Cardiac muscle cell (in vitro differentiated cells and primary cell): Measurements from ENCODE around the gene KRTAP10-7. TPM values are rescaled to one million over a fixed set of nuclear protein-coding genes. Genes with fewer than 3 reads are reported as not detected.
"Not testable (repeated sequence)": the region's sequence is repeated elsewhere in the genome, so short reads cannot be mapped to it uniquely, and the experiment has no call there.

Source experiments
- DNase-seq, 2 donors: peaks; one replicate each; pipeline versions ENCODE4 v3.0.0 to v3.0.0-alpha.2; 2010 to 2017; ENCODE audit warnings: low read depth in 1 of 2, low spot score in 1 of 2
- H3K27ac ChIP-seq: fragments of 200-600 bp; sonication (generic); 2 replicates; pipeline ENCODE4 v1.5.1; 2016
- H3K27me3 ChIP-seq: fragments of 200-600 bp; sonication (generic); 2 replicates; pipeline ENCODE4 v1.6.0; 2016; ENCODE audit warnings: control low read depth
- H3K36me3 ChIP-seq: fragments of 200-600 bp; sonication (generic); 2 replicates; pipeline ENCODE4 v1.5.1; 2016; ENCODE audit warnings: control low read depth
- H3K4me1 ChIP-seq: fragments of 200-600 bp; sonication (generic); 2 replicates; pipeline ENCODE4 v1.8.1; 2017; ENCODE audit warnings: low read depth, mild to moderate bottlenecking, mixed run types
- H3K4me3 ChIP-seq: fragments of 200-600 bp; sonication (generic); 2 replicates; pipeline ENCODE4 v1.5.1; 2016; ENCODE audit warnings: mild to moderate bottlenecking
- H3K9me3 ChIP-seq: fragments of 200-600 bp; sonication (generic); 2 replicates; pipeline ENCODE4 v1.5.1; 2017; ENCODE audit warnings: low read depth, mild to moderate bottlenecking, control low read depth
- polyA plus RNA-seq: library from polyadenylated mRNA; unstranded; fragments of >200 nt; fragmentation: Nextera tagmentation; extraction: Ambion mirVana; gene quantifications from 2 replicates; pipeline ENCODE4 v1.2.1, GENCODE V29; 2016
- total RNA-seq: library from RNA; depleted of rRNA; stranded (reverse); fragments of >200 nt; gene quantifications from 2 replicates; pipeline ENCODE4 v1.2.3, GENCODE V29; 2016
- TF ChIP-seq, protein P1 (sequence below): IDR thresholded peaks from 2 replicates; pipeline ENCODE4 v1.5.1; 2012; ENCODE audit warnings: low read depth, mild to moderate bottlenecking, low read length

KRTAP10-7 gene
- total and polyA plus RNA-seq, 2 experiments from 2014 or later: not detected

DNA sequence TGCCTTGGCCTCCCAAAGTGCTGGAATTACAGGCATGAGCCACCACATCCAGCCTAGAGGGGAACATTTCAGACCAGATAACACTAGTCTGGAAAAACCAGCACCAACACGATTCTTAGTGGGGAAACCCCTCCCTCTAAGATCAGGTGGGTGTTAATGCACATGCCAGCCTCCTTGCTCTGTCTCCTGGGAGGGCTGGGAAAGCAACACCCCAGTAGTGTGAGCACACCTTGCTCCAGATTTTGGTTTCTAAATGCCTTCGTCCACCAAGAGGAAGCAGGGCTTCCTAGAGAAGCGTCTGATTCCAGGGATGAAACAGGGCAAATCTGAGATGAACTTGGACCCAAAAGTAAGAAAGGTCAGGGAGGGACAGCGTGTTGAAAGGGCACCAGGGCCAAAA lies 29.1 kb upstream of the KRTAP10-7 start:
- Histone ChIP-seq H3K4me1 (no peaks in the 10 kb centered on the region), H3K4me3 (no peak overlapping the region), H3K9me3 (no peaks in the 10 kb centered on the region), H3K27ac (no peak overlapping the region), H3K36me3 (no peaks in the 10 kb centered on the region), H3K27me3 (no peaks in the 10 kb centered on the region)
- DNase-seq: no peak
- TF ChIP-seq, protein P1, sequence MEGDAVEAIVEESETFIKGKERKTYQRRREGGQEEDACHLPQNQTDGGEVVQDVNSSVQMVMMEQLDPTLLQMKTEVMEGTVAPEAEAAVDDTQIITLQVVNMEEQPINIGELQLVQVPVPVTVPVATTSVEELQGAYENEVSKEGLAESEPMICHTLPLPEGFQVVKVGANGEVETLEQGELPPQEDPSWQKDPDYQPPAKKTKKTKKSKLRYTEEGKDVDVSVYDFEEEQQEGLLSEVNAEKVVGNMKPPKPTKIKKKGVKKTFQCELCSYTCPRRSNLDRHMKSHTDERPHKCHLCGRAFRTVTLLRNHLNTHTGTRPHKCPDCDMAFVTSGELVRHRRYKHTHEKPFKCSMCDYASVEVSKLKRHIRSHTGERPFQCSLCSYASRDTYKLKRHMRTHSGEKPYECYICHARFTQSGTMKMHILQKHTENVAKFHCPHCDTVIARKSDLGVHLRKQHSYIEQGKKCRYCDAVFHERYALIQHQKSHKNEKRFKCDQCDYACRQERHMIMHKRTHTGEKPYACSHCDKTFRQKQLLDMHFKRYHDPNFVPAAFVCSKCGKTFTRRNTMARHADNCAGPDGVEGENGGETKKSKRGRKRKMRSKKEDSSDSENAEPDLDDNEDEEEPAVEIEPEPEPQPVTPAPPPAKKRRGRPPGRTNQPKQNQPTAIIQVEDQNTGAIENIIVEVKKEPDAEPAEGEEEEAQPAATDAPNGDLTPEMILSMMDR: no peak

DNA sequence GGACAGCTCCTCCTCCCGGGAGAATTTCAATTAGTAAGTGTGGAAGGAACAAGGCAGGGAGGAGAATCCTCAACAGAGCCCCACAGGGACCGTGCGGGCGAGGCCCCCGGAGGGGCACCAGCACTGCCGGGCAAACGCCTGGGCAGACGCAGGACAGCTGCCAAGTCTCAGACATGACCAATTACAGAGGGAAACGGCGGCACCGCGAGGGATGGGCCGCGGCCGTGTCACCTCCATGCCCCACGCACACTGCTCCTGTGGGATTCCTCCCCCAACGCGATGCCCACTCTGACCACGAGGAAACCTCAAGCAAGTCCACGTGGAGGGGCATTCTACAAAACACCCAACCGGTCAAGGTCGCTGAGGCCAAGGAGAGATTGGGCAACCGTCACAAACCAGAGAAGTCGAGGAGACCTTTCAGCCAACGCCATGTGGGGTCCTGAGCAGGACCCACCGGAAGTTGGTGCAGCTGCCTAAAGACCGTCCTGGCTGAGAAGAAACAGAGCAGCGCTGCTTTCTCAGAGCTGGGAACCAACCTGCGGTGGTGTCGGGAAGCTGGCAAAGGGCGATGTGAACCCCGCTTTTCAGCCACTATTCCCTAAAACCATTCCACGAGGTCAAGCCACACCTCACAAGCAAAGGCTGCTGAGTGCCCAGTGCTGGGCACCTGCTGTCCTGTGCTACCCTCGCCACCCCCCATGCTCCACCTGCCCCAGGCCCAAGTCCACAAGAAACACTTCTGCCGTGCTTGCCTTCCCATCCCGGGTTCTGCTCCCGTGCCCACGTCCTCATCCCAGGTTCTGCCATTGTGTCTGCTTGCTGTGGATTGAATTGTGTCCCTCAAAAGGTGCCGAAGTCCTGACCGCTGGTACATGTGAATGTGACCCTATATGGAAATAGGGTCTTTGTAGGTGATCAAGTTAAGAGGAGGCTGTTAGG lies 28.3 kb upstream of the KRTAP10-7 start:
- TF ChIP-seq, protein P1: no peak
- H3K4me1 ChIP-seq: no peaks in the 10 kb centered on the region
- DNase-seq: no peak

DNA sequence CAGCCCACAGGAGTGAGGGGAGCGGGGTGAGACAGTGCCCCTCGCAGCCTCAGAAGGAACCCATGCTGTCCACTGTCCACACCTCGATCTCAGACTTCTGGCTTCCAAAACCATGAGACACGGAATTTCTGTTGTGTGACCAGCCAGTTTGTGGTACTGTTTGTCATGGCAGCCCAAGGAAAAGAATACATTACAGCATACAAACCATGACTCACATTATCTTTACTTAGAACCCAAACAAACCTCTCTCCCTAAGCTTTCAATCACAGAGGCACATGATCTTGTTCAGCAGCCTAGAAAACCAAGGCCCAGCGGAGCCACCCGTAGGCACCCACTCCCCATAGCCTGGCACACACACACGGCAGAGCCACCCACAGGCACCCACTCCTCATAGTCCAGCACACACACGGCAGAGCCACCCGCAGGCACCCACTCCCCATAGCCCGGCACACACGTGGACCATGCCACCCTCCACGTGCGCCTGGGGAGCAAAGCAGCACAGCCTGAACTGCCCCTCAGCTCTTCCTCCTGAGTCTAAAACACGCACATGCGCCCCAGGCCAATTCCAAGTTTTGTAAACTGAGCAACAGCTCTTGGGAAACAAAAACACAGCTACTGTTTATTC lies 27.3 kb upstream of the KRTAP10-7 start:
- H3K27me3 ChIP-seq: no peaks in the 10 kb centered on the region
- no peaks in the 10 kb centered on the region for H3K36me3 ChIP-seq
- TF ChIP-seq, protein P1: no peak
- no peak overlapping the region for H3K4me3 ChIP-seq
- H3K27ac ChIP-seq: no peak overlapping the region
- no peaks in the 10 kb centered on the region for H3K4me1 ChIP-seq
- DNase-seq: no peak
- no peaks in the 10 kb centered on the region for H3K9me3 ChIP-seq

More for the DNA sequence above, 28.3 kb upstream of the KRTAP10-7 start:
- no peaks in the 10 kb centered on the region for H3K27me3 ChIP-seq
- no peaks in the 10 kb centered on the region for H3K9me3 ChIP-seq
- H3K4me3 ChIP-seq: no peak overlapping the region
- no peaks in the 10 kb centered on the region for H3K36me3 ChIP-seq
- H3K27ac ChIP-seq: no peak overlapping the region

DNA sequence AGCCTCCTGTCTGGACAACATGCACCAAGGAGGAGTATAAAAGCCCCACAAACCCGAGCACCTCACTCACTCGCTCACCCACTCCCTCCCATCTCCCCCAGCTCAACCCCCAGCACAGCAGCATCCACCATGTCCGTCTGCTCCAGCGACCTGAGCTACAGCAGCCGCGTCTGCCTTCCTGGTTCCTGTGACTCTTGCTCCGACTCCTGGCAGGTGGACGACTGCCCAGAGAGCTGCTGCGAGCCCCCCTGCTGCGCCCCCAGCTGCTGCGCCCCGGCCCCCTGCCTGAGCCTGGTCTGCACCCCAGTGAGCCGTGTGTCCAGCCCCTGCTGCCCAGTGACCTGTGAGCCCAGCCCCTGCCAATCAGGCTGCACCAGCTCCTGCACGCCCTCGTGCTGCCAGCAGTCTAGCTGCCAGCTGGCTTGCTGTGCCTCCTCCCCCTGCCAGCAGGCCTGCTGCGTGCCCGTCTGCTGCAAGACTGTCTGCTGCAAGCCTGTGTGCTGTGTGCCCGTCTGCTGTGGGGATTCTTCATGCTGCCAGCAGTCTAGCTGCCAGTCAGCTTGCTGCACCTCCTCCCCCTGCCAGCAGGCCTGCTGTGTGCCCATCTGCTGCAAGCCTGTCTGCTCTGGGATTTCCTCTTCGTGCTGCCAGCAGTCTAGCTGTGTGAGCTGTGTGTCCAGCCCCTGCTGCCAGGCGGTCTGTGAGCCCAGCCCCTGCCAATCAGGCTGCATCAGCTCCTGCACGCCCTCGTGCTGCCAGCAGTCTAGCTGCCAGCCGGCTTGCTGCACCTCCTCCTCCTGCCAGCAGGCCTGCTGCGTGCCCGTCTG lies 26.6 kb upstream of the KRTAP10-7 start, which contains the start of gene KRTAP10-4:
Gene KRTAP10-4 (plus strand): TSS at position 100 of the 827 bp plus-strand sequence. CDS start 30 bp downstream, at position 130.
- H3K4me1 ChIP-seq, H3K36me3 ChIP-seq, DNase-seq, H3K4me3 ChIP-seq, H3K27me3 ChIP-seq, H3K27ac ChIP-seq, H3K9me3 ChIP-seq: not testable (repeated sequence)

DNA sequence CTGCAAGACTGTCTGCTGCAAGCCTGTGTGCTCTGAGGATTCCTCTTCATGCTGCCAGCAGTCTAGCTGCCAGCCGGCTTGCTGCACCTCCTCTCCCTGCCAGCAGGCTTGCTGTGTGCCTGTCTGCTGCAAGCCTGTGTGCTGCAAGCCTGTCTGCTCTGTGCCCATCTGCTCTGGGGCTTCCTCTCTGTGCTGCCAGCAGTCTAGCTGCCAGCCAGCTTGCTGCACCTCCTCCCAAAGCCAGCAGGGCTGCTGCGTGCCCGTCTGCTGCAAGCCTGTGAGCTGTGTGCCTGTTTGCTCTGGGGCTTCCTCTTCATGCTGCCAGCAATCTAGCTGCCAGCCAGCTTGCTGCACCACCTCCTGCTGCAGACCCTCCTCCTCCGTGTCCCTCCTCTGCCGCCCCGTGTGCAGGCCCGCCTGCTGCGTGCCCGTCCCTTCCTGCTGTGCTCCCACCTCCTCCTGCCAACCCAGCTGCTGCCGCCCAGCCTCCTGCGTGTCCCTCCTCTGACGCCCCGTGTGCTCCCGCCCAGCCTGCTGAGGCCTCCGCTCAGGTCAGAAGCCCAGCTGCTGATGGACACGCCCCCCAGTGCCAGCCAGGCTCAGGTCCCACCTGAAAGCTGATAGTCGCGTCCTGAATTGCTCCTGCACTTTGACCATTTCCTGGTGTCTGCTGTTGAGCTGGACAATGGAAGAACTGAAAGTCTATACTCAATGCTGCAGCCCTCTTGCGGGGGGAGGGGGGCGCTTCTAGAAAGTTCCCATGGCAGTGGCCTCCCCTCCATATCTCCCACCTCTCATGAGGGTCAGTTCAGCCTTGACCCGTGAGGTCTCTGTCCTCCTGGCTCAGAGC lies 25.7 kb upstream of the KRTAP10-7 start:
- no peak overlapping the region for H3K27ac ChIP-seq
- no peaks in the 10 kb centered on the region for H3K27me3 ChIP-seq
- no peaks in the 10 kb centered on the region for H3K36me3 ChIP-seq
- DNase-seq: no peak
- no peaks in the 10 kb centered on the region for H3K9me3 ChIP-seq
- H3K4me1 ChIP-seq: no peaks in the 10 kb centered on the region
- TF ChIP-seq, protein P1: no peak
- no peak overlapping the region for H3K4me3 ChIP-seq
